GM19351 (cell line): ENCODE results near the gene TLL1.

Experiments
- ATAC-seq: cut with Tn5 transposase; IDR thresholded peaks from one replicate; pipeline ENCODE4 v1.9.1; 2021; ENCODE audit warnings: mild to moderate bottlenecking, moderate library complexity; ENCODE audit not compliant: unreplicated experiment

Gene TLL1

DNA sequence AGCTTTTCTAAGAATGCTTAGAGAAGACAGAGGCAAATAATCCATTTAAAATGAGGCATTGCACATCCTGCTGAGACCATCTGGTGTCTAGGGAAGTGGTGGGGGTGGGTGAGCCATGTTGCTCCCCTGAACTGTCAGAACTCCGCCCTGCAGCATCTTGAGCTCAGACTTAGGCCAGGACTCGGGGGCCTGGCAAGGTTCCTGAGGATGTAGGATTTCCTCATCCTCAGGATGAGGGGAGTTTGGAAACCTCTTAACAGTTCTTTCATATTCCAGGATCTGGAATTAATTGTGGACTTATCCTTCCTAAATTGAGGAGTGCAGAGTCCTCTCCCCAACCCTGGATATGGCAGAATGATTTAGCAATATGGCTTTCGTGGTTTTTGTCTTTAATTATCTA, 6.6 kb downstream of the TLL1 start:
- ATAC-seq, result no peak

DNA sequence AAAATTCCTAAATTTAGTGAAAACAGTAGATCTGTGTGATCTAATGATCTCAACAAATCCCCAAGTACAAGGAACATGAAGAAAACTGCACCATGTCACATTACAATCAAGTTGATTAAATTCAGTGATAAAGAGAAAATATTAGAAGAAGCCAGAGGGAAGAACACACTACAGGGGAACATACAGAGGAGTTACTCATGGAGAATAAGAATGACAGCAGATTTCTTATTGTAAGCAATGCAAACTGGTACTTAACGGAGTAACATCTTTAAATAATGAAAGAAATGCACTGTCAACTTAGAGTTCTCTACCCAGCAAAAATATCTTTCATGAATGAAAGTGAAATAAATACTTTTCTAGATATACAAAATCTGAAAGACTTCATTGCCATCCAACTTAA, 21.1 kb downstream of the TLL1 start:
- no peak for ATAC-seq

- no peak for ATAC-seq
These were observed 32.5 kb downstream of the TLL1 start for GRCh38 chr4:165905405-165906027.

DNA sequence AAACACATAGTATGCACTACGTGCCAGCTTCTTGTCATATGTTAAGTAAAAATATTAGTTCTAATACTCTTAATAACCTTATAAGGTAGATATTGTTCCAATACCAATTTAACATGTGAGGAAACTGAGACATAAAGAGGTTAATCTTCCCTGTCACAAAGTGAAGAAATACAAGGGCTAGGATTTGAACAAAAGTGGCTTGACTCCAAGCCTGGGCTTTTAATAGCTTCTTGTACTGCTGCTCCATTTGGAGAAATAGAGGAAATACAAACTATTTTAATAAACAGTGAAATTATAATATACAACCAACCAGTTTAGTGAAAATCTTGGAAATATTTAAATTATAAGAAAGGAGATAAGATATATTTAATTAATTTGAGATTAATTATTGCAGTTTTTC, 33.2 kb downstream of the TLL1 start:
- ATAC-seq, result no peak

GRCh38 chr4:165909947-165910346, 36.9 kb downstream of the TLL1 start:
- ATAC-seq, result no peak

- no peak for ATAC-seq
These were observed 42.2 kb downstream of the TLL1 start for GRCh38 chr4:165915215-165915614.

- ATAC-seq, result no peak
These were observed 48.5 kb downstream of the TLL1 start for GRCh38 chr4:165921546-165921945.

DNA sequence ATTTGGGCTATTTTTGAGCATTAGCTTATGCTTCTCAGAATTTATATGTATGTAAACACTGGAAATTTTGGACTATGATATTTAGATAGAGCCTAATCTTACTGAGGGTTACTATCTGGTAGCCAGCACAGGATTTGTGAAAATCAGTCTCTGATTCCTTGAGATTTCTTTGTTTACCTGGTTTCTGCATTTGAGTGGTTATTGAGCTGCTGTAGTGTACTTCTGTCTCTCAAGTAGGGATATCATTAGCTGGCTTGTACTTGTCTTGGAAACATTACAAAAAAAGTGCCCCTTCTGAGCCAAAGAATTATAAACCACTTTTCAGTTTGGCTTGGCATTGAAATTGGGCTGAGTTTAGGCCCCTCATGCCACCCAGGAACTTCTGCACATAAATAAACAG, 49.7 kb downstream of the TLL1 start:
- ATAC-seq, result no peak

- no peak for ATAC-seq
These were observed 53.3 kb downstream of the TLL1 start for GRCh38 chr4:165926307-165926706.

DNA sequence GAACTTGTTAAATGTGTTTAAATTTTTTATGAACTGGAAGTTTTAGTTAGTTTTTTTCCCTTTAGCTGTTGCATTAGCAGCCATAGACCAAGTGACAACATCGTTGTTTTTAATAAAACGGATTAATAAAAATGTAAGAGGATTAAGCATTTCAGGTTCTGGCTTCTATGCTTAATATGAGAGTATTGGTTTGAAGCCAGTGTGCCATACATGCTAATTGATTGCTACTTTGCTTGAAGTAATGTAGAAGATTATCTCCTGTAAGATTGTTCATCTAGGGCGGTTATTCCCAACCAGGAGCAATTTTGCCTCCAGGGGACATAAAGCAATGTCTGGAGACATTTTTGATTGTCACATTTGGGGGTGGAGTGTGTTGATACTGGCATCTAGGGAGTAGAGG, 54.3 kb downstream of the TLL1 start:
- no peak for ATAC-seq

- no peak for ATAC-seq
These were observed 54.8 kb downstream of the TLL1 start for GRCh38 chr4:165927815-165928214.

DNA sequence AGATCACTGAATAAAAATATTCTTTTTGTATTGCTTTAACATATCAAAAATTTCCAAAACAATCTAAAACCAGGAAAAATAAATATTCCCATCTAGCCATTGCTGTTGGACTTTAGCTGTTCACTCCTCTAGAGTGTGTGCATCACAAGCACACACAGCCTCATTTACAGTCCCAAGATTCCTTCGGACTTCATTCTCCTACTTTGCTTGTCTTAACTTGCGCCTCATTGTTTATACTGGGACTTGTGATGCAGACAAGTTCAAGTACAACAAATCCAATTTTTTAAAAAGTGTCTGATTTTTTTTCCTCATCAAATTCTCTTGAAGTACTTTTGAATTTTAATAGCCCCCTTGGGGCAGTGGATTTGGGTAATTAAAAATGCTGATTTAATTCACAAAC, 55.6 kb downstream of the TLL1 start:
- no peak for ATAC-seq

GRCh38 chr4:165929662-165930061, 56.6 kb downstream of the TLL1 start:
- no peak for ATAC-seq

DNA sequence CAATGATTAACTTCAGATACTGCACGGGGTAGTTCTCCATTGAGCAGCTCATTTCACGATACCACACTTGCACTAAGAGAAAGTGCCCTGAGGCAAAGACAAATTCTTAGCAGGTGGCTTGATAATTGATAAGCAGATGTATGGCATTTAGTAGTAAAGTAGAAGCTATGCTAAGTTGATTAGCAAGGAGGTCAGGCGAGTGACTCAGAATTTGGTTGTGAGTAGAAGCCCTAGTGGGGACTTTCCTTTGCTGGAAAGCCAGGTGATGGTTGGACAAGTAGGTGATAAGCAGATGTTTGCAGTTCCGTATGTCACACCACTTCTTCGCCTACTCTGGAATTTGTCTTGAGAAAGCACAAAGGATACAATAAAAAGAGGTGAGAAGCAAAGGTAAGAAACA, 58.7 kb downstream of the TLL1 start:
- no peak for ATAC-seq

DNA sequence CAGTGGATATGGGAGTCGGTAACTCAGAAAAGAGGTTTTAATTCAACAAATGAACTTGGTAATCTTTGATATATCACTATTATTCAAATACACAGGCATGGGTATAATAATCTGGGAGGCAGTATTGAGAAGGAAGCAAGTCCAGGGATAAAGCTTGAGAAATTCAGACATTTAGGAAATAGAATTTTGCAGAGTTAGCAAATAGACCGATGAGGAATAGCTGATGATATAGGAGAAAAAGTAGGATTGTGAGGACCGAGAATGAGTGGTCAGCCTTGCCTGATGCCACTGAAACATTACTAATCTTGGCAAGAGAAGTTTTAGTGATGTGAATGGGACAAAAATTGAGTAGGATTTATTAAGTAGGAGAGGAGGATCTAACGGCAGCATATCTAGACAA, 71.9 kb downstream of the TLL1 start:
- no peak for ATAC-seq

GRCh38 chr4:165945991-165946390, 73.0 kb downstream of the TLL1 start:
- ATAC-seq, result no peak

DNA sequence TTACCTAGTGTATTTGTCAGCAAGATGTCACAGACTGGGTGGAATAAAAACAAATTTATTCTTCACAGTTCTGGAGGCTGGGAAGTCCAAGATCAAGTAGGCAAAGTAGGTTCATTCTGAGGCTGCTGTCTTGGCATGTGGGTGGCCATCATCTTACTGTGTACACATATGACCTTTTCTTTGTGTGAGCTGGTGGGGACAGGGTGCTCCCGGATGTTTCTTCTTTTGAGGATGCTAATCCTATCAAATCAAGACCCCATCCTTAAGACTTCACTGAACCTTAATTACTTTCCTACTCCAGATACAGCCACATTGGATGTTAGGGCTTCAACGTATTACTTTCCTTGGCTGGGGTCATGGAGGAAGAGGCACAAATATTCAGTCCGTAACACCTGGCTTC, 74.0 kb downstream of the TLL1 start:
- ATAC-seq, result no peak

GRCh38 chr4:165953181-165953580, 80.1 kb downstream of the TLL1 start:
- no peak for ATAC-seq

GRCh38 chr4:165963621-165964020, 90.6 kb downstream of the TLL1 start:
- ATAC-seq, result no peak

- no peak for ATAC-seq
These were observed 91.6 kb downstream of the TLL1 start for GRCh38 chr4:165964591-165964990.

GRCh38 chr4:165965503-165965902, 92.5 kb downstream of the TLL1 start:
- no peak for ATAC-seq

GRCh38 chr4:165966833-165967232, 93.8 kb downstream of the TLL1 start:
- no peak for ATAC-seq

DNA sequence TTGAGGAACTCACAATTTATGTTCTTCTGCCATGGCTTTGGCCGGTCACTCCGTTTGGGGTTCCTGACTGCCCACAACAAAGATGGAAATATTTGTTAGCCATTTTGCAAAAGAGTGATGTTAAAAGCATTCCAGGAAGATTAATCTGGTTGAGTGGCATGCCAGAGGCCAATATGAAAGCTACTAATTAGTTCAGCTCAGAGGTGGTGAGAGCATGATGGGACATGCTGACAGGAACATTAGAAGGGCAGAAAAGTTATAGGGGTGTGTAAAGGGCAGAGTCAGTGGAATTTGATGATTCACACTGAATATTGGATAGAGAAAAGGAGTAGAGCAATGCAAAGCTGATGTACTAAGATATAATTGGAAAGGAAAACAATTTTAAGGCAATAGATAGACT, 94.4 kb downstream of the TLL1 start:
- ATAC-seq, result no peak
